Measurements from ENCODE around the gene ABLIM3.

- no peak for TF ChIP-seq CTCF (optimal IDR thresholded peaks at IDR 0.05 in 1 of 3, IDR thresholded peaks at IDR 0.05 in 1 of 3, conservative IDR thresholded peaks at IDR 0.05 in 1 of 3; ENCODE audit: extremely low read depth in 1 of 3, insufficient read depth in 2 of 3, low read length in 3 of 3)
- no peak for TF ChIP-seq EZH2 (IDR thresholded peaks at IDR 0.05; ENCODE audit: low read length)
These were observed 66.5 kb downstream of the ABLIM3 start for GRCh38 chr5:149207831-149208230.
